Prostate gland (tissue), 2 donors: Measurements from ENCODE around the gene SP110. TPM values are rescaled to one million over a fixed set of nuclear protein-coding genes. Genes with fewer than 3 reads are reported as not detected.

Source experiments
- DNase-seq: peaks from one replicate; pipeline ENCODE4 v3.0.0-alpha.2; 2019; ENCODE audit warnings: low spot score
- H3K27ac ChIP-seq, 2 donors: fragments of 200-600 bp; sonication (generic); 2 replicates each; pipeline ENCODE4 v1.5.1; 2017 to 2019
- H3K27me3 ChIP-seq: fragments of 200-600 bp; sonication (generic); replicated peaks from 2 replicates; pipeline ENCODE4 v1.5.1; 2019; ENCODE audit not compliant: insufficient read depth
- H3K36me3 ChIP-seq, 2 donors: fragments of 200-600 bp; sonication (generic); 1 replicate in 1 of 2; 2 replicates in 1 of 2; pipeline versions ENCODE4 v1.5.1 to v1.8.1; 2017 to 2019
- H3K4me1 ChIP-seq: fragments of 200-600 bp; sonication (generic); replicated peaks from 2 replicates; pipeline ENCODE4 v1.5.1; 2019
- H3K4me3 ChIP-seq, 2 donors: fragments of 200-600 bp; sonication (generic); 2 replicates each; pipeline ENCODE4 v1.5.1; 2017 to 2019
- H3K9me3 ChIP-seq: fragments of 200-600 bp; sonication (generic); 2 replicates; pipeline ENCODE4 v1.5.1; 2017
- POLR2A ChIP-seq: fragments of 450-650 bp; IDR thresholded peaks from one replicate; pipeline ENCODE4 v1.6.1; 2016; ENCODE audit warnings: antibody characterized with exemption, mild to moderate bottlenecking
- POLR2AphosphoS5 ChIP-seq: sonication (generic); formaldehyde crosslinking; IDR thresholded peaks from one replicate; pipeline ENCODE4 v1.6.1; 2017; ENCODE audit warnings: antibody characterized with exemption
- WGBS: methylation state at CpG from one replicate; pipeline ENCODE4 v1.1.5; 2018; 5-methylcytosine and 5-hydroxymethylcytosine counted together
- intact Hi-C: fragments of 100-400 bp; cut with DNase I; formaldehyde crosslinking; loops from one replicate; pipeline ENCODE4 v1.14.2; 2022
- total RNA-seq, 2 donors: library from RNA; depleted of rRNA; stranded (reverse); fragments of >200 nt; gene quantifications; one replicate each; pipeline ENCODE4 v1.1.0, GENCODE V29; 2016
- TF ChIP-seq, protein P1 (sequence below), 4 experiments: fragments of 200-600 bp in 2 of 4; fragments of 450-650 bp in 2 of 4; sonication (generic) in 2 of 4; IDR thresholded peaks; 1 replicate in 3 of 4; 2 replicates in 1 of 4; pipeline ENCODE4 v1.5.1; 2016 to 2019; ENCODE audit warnings: antibody characterized with exemption in 4 of 4, mild to moderate bottlenecking in 2 of 4, moderate library complexity in 2 of 4

SP110 gene
- total RNA-seq, 2 donors from 2014 or later = 26.5 to 39.3 TPM

GRCh38 chr2:230135130-230135525 lies 84.7 kb downstream of the SP110 start:
- H3K27ac ChIP-seq = no peak overlapping the region
- no peaks in the 10 kb centered on the region for H3K36me3 ChIP-seq
- no peak overlapping the region for H3K4me3 ChIP-seq
- no peaks in the 10 kb centered on the region for H3K4me1 ChIP-seq
- intact Hi-C loops = no loop called here
- H3K9me3 ChIP-seq = no peaks in the 10 kb centered on the region
- DNase-seq = no peak
- 53% methylated on average over 4 of the region's 4 CpGs for WGBS
- TF ChIP-seq, protein P1, sequence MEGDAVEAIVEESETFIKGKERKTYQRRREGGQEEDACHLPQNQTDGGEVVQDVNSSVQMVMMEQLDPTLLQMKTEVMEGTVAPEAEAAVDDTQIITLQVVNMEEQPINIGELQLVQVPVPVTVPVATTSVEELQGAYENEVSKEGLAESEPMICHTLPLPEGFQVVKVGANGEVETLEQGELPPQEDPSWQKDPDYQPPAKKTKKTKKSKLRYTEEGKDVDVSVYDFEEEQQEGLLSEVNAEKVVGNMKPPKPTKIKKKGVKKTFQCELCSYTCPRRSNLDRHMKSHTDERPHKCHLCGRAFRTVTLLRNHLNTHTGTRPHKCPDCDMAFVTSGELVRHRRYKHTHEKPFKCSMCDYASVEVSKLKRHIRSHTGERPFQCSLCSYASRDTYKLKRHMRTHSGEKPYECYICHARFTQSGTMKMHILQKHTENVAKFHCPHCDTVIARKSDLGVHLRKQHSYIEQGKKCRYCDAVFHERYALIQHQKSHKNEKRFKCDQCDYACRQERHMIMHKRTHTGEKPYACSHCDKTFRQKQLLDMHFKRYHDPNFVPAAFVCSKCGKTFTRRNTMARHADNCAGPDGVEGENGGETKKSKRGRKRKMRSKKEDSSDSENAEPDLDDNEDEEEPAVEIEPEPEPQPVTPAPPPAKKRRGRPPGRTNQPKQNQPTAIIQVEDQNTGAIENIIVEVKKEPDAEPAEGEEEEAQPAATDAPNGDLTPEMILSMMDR (IDR thresholded peaks at IDR 0.05) = no peak
- TF ChIP-seq POLR2A (no peak), POLR2AphosphoS5 (no peak)
- no peaks in the 10 kb centered on the region for H3K27me3 ChIP-seq

DNA sequence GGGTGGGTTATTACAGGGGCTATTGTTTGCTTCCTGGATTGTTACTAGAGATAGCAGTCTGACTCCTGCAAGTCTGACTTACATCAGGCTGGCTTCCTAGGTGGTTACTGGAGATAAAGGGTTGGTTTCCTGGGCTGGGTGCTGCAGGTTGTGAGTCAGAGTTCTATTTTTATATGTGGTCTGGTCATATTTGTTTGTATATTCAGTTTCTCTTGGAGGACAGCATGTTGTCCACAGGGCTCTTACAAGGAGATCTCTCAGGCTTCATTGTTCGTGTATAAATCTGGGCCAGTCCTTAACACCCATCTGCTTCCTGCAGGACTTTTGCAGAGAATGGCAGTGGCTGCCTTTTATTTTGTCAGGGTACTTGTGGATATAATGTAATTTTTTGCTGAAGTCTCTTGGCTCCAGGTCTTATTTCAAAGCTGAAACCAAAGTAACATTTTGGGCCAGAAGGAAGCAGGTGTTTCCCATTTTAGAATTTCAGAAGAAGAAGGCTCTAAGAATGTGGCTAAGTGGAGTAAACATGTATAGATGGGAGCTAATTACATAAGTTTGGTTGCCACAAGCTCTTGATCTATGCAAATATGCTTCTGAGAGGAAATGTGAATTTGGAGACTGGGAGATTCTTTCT lies 85.2 kb downstream of the SP110 start:
- DNase-seq = no peak
- no peak for TF ChIP-seq POLR2AphosphoS5
- TF ChIP-seq POLR2A = no peak
- TF ChIP-seq, protein P1 (IDR thresholded peaks at IDR 0.05) = no peak
- WGBS = 63% methylated on average over 1 of the region's 1 CpG
- Histone ChIP-seq H3K4me1 (no peaks in the 10 kb centered on the region), H3K9me3 (no peaks in the 10 kb centered on the region), H3K4me3 (no peak overlapping the region), H3K27ac (no peak overlapping the region), H3K27me3 (no peaks in the 10 kb centered on the region), H3K36me3 (no peaks in the 10 kb centered on the region)
- intact Hi-C loops = no loop called here

- WGBS = 84% methylated on average over 4 of the region's 4 CpGs
- H3K4me3 ChIP-seq = no peak overlapping the region
- H3K27ac ChIP-seq = peak overlapping the region in 1 of 2 donors; percentile 12
- DNase-seq = no peak
- H3K27me3 ChIP-seq = no peaks in the 10 kb centered on the region
- H3K36me3 ChIP-seq = no peaks in the 10 kb centered on the region
- H3K4me1 ChIP-seq = no peaks in the 10 kb centered on the region
- intact Hi-C loops = no loop called here
- no peak for TF ChIP-seq POLR2AphosphoS5
- TF ChIP-seq, protein P1 (IDR thresholded peaks at IDR 0.05) = no peak
- TF ChIP-seq POLR2A = no peak
- H3K9me3 ChIP-seq = no peaks in the 10 kb centered on the region
Observed at GRCh38 chr2:230131366-230131765, 88.4 kb downstream of the SP110 start.

DNA sequence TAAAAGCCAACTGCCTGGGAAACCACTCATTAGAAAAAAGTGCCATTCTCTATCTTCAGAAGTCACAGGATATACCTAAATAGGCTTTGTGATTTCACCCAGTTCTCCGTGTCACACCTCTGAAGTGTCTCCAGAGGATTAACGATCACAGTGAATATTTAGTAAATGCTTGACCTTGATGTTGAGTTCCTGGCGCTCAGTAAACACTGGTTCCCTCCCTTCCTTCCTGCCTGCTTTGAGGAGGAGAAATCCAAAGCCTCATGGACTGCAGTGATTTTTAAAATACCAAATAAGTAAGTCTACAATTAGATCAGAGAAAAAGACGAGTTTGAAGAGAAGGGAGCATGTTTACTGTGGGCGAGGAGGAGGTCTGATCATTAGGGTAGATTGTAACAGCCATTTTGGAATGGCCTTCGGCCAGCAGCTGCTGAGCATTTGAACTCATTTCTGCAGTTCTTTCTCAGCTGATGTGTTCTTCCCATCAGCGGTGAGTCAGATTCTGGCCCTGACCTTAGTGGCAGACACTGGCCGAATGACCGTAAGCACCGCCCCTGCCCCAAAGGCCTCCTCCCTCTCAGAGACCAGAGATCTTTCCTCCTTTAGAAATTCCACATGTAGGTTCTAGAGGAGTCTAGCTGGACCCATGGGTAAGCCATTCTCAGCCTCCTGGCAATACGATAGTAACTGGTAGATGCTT lies 89.0 kb downstream of the SP110 start:
- intact Hi-C loops = no loop called here
- Histone ChIP-seq H3K36me3 (no peaks in the 10 kb centered on the region), H3K9me3 (no peaks in the 10 kb centered on the region), H3K27me3 (no peaks in the 10 kb centered on the region), H3K4me1 (no peaks in the 10 kb centered on the region), H3K27ac (no peak overlapping the region), H3K4me3 (no peak overlapping the region)
- 58% methylated on average over 11 of the region's 11 CpGs for WGBS
- DNase-seq = no peak
- TF ChIP-seq POLR2AphosphoS5 (no peak), POLR2A (no peak)
- TF ChIP-seq, protein P1 (IDR thresholded peaks at IDR 0.05) = no peak

DNA sequence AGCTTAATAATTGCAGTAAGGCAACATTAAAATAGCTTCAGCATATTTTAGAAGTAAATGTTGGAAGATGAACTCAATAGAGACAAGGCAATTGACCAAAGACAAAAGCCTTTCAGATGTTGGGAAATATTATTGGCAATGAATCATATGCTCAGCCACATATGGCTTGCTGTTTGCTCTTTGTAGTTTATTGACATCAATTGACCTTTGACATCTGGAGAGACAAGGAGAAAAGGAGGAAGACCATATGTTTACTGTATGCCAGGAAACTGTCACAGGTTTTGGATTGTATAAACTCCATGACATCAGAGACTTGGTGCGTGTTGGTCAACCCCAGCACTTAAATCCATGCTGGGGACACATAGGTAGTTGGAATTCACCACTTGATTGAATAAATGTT lies 90.4 kb downstream of the SP110 start:
- no peaks in the 10 kb centered on the region for H3K4me1 ChIP-seq
- H3K9me3 ChIP-seq = no peaks in the 10 kb centered on the region
- DNase-seq = no peak
- intact Hi-C loops = no loop called here
- H3K4me3 ChIP-seq = no peak overlapping the region
- 78% methylated on average over 1 of the region's 1 CpG for WGBS
- no peaks in the 10 kb centered on the region for H3K36me3 ChIP-seq
- TF ChIP-seq, protein P1 (IDR thresholded peaks at IDR 0.05) = no peak
- TF ChIP-seq POLR2AphosphoS5 (no peak), POLR2A (no peak)
- H3K27ac ChIP-seq = peak overlapping the region; percentile 7 to 62
- H3K27me3 ChIP-seq = no peaks in the 10 kb centered on the region
